T47D (cell line): ENCODE data around the gene LNP1.

Experiments used
- DNase-seq, 2 experiments: peaks; one replicate each; pipeline versions ENCODE4 v3.0.0 to v3.0.0-alpha.2; 2011 to 2012; ENCODE audit warnings: low read depth in 1 of 2, low spot score in 1 of 2
- JUND ChIP-seq: IDR thresholded peaks from 2 replicates; pipeline ENCODE4 v1.6.1; 2012; ENCODE audit warnings: low read depth
- in situ Hi-C: cut with HindIII; loops from 2 replicates; pipeline ENCODE4 v1.10.0; 2016; ENCODE audit warnings: low sequenced_read_pairs, low pct_unique_long_range_greater_than_20kb

LNP1 gene

DNA sequence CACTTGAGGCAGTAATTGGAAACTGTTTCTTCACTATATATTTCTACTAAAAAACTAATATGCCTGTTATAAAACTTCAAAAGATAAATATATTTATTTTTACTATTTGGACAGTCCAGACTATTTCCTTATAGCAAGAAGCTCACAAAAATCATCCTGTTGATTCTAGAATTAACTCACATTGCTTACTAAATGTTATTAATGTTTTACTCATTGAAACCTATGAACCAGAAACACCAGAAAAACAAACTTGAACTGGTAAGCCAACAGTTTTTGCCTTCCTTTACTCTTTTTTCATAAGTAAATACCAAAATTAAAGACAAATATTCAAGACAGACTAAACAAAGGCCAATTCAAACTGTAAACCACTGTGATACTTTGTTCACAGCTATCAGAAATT lies 26.8 kb upstream of the LNP1 start:
- no peak for DNase-seq
- in situ Hi-C loops = no loop called here
- TF ChIP-seq JUND = no peak

DNA sequence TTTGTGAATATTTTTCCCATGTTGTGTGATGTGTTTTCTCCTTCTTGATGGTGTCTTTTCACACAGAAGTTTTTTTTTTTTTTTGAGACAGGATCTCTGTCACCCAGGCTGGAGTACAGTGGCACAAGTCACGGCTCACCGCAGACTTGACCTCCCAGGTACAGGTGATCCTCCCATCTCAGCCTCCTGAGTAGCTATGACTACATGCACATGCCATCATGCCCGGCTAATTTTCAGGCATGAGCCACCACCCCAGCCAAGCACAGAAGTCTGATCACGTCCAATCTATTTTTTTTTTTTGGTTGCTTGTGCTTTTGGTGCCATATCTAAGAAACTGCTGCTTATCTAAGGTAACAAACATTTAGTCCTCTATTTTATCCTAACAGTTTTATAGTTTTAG lies 25.0 kb upstream of the LNP1 start:
- no peak for TF ChIP-seq JUND
- no peak for DNase-seq
- in situ Hi-C loops = no loop called here

DNA sequence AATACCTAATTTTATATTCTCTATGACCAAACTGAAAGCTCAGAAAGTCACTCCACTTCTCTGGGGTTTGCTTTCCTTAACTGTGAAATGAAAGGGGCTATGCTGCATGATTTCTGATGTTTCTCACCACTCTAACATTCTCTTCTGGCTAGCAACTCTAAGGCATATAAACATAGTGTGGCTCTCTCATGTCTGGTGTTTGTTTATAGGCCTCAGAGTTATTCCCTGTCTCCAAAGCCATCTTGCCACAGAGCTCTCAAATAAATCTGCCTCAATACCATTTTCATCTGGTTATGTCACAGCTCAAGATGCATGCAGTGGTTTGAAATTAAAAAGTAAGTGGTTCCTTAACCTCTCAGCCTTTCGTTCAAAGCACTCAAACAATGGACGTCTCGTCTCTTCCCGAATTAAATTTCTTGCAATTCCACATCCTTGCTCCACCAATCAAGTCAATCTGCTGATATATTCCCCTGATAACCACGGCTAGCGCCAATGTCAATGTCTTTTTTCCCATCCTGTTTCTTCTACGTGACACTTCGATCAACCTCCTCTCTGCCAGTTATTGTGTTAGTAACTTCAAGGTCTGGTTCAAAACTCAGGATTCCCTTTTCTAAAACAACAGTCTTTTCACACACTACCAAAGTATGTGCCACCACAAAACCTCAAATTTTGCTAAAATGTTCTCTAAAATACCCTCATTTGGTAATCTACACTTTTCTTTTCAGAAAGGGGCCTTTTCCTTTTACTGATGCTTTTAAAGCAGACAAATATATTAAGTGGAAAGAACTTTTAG lies 16.4 kb upstream of the LNP1 start:
- in situ Hi-C loops = no loop called here
- no peak for DNase-seq
- no peak for TF ChIP-seq JUND

DNA sequence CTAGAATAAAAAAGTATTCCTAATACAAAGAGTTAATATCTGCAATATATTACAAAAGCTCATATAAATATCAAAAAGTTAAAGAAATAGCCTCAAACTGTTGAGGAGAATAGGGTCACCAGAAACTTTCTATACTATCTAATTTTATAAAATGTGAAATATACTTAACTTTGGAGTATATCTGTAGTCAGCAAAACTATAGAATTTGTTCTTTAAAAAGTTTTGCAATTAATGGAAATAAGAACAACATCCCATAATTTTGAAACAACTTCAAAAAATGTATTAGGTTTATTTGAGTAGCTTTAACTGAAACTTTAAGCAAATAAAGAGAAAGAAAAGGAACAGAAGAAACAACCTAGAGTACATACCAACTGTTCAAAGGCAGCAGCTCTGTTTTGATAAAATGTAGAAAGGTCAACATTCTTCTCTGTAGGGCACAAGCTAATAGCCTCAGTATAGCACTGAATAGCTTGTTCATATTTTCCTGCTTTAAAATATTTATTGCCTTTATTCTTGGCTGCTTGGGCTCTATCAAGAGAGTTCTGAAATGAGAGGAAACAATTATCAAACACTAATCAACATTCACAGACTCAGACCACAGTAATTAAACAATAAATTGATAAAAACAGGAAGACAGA lies 14.8 kb upstream of the LNP1 start:
- in situ Hi-C loops = no loop called here
- no peak for DNase-seq
- no peak for TF ChIP-seq JUND

DNA sequence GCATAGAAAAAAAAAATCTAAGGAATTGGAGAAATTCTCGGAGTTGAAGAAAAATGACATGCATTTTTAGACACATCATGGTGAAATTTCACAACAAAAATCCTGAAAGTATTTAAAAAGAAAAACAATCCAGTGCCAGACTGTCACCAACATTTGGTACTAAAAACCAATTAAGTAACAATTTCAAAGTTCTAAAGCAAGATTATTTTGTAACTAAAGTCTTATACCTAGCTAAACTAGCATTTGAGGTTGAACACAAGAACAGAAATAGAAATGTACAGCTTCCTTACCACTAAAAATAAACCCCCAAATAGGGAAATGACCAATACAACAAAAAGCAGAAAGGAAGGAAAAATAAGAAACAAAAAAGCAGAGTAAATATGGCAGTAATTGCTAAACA lies 12.3 kb upstream of the LNP1 start:
- no peak for TF ChIP-seq JUND
- no peak for DNase-seq
- in situ Hi-C loops = no loop called here

DNA sequence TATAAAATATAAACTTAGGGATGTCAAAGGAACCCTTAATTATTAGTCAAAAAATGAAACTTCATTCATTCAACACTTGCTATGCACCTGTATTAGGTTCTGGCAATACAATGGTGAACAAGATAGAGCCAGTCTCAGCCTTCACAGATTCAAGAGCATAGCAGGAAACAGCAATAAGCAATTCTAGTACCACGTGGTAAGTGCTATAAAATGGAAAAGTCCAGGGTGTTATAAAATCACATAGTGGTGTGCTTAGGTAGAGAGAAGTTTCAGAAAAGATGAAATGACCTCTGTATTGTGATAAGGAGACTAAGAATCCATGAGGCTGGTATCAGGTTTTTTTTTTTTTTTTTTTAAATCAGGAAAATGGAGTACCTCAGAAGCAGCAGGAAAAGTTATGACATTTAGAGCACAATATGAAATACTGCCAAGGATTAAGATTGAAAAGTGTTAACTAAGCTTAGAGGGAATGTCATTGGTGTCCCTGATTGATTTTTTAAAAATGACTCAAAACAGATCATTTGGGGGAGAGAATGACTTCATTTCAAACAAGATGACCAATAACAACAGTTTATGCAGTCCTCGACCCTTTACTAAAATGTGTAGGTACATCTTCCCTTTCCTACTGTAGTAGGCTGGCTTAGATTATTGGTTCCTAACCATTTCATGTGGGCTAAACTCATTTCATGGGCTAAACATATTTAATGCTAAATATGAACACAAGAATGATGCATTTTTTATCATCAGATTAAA lies 5.5 kb upstream of the LNP1 start:
- in situ Hi-C loops = no loop called here
- no peak for DNase-seq
- no peak for TF ChIP-seq JUND

DNA sequence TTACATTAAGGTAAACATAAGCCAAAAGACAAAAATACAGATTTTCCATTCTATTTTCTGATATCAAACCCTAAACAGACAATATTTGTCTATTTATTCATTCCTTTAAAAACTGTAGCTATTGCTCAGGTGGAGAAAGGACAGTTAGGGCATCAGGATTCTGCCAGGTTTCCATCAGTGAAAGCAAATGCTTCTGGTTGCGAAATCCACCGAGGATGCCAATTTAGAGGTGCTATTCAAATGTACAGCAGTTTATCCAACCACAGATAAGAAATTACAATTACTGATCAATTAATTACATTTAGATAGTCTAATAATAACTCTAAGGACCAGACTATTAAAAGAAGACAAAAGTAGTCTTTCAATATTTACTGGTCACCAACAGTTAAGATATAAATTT lies 4.4 kb upstream of the LNP1 start:
- DNase-seq = no peak
- in situ Hi-C loops = no loop called here
- TF ChIP-seq JUND = no peak

DNA sequence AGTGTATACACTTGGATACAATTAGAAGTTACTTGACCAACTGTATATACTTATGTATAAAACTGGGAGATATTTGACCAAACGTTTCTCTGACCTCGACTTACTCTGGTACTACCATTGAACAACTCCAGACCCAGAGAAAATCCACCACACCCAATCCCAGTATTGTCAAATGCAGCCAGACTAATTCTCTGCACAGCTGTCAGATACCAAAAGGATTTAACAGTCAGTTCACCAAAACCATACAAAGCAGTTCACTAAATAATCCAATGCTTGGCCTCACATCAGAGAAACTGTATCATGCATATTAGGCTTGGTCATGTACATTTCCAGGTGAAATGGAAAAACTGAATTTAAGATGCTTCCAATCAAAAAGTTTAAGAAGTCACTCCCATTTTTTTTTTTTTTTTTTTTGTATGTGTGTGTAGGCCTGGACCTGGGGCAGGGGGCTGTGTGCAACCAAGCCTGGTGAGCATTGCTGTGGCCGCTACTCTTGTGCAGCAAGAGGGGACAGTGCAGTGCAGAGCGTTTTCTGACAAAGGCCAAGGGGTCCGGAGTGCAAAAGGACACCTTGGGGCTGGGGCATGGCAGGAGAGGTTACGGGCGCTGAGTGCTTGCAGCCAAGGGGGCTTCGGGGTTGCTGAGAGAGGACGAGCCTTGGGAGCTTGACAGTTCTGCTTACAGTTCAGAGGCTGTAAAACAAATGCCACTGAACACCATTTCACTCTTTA lies 1.8 kb upstream of the LNP1 start:
- TF ChIP-seq JUND = no peak
- DNase-seq = no peak
- in situ Hi-C loops = no loop called here

DNA sequence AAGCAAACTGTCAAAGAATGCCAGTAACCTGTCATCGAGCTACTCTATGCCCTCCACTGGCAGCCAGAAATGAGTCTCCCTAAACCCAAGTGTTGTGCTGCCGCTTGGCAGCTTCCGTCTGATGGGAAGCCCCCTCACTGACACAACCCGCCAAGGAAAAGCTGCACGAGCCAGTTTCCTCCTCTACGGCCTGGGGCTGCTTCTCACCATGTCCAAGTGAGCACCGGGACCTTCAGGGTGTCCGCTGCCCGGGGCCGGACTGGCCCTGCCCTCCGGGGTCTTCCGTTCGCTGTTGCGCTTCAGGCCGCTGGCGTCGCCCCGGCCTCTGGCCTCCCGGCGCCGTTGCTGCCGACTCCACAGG lies 940 bp upstream of the LNP1 start:
- DNase-seq = peak in 1 of 2 experiments; percentile 7
- no peak for TF ChIP-seq JUND
- in situ Hi-C loops = no loop called here

DNA sequence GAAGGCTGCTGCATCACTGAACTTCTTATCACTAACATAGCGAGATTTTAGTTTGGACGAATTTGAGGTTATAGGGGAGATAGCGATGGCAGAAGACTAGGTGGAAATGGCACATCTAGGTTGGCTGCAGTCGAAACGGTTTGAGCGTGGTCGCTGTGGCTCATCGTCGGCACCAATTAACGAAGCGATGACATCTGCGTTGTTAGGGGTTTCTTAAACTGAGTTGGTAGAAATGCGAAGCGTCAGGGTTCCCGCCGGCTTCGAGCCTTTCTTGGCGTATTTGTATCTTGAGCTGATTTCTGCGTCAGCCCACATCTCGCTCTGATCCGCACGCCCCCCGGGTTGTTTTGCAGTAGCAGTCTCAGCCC lies 319 bp downstream of the LNP1 start:
- no peak for TF ChIP-seq JUND
- DNase-seq = no peak
- in situ Hi-C loops = no loop called here

DNA sequence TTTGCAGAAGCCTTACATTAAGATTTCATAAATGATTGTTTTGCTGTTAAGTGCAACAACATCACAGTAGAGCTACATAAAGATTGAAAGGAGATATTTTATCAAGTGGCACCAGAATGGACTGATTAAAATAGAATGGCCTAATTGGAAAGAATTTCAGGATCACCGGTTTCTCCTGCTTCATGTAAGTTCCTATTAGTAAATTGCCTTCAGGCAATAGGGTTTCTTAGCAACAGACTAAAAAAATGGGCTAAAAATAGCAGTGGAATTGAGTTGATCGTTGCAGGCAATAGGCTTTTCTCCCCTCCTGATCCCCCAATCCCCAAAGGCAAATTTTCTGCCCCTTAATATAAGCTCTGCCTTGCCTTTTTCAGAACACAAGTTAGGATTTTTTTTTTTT lies 917 bp downstream of the LNP1 start:
- DNase-seq = peak in 1 of 2 experiments; percentile 15
- no peak for TF ChIP-seq JUND
- in situ Hi-C loops = no loop called here

DNA sequence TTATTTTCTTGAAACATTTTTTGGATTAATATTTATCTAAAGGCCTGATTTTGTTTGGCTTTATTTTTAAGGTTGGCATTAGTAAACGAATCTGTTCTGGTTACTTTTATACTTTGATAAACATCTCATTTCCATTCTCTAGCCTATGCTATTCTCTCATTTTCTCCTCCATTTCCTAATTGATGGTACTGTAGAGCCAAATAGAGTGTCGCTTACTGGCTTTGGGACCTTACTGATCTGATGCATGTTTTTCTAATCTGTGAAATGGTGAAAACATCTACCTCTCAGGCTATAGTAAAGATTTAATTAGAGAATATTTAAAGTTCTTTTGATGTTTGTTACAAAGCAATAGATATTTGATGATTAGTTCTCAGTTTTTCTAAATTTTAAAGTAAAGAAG lies 1.6 kb downstream of the LNP1 start:
- no peak for TF ChIP-seq JUND
- in situ Hi-C loops = no loop called here
- DNase-seq = no peak
